ENCODE measurements around the gene EYA4. TPM values are rescaled to one million over a fixed set of nuclear protein-coding genes. Genes with fewer than 3 reads are reported as not detected.

EYA4 gene
- total RNA-seq, 3 donors from 2014 or later: 0.33 to 4.2 (median 0.44) TPM

DNA sequence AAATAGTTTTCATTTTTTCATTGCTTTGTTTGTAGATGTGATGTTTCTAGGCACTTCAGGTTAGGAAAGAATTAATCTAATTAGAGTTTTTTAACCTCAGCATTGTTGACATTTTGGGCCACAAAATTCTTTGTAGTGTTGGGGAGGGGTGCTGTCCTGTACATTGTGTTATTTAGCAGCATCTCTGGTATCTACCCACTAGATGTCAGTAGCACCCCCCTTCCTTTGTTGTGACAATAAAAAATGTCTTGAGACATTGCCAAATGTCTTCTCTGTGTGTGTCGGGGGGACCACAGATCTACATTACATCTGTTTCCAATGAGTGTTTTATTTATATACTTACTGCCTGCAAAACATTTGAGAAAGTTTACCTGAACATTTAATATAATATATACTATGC, 45.6 kb downstream of the EYA4 start:
- DNase-seq (ENCODE audit: low spot score in 2 of 2): no peak
- intact Hi-C loops (cut with DNase I; ENCODE audit: low total_unique reads): no loop called here
- Histone ChIP-seq H3K4me3 (no peak overlapping the region), H3K36me3 (no peaks in the 10 kb centered on the region), H3K27ac (no peak overlapping the region), H3K27me3 (peaks cover 0 to 2% of the 10 kb centered on the region in 2 donors), H3K4me1 (no peaks in the 10 kb centered on the region), H3K9me3 (no peaks in the 10 kb centered on the region)
- TF ChIP-seq POLR2AphosphoS5 (IDR thresholded peaks at IDR 0.05): no peak
- TF ChIP-seq POLR2A (IDR thresholded peaks at IDR 0.05): no peak
- TF ChIP-seq, protein P1, sequence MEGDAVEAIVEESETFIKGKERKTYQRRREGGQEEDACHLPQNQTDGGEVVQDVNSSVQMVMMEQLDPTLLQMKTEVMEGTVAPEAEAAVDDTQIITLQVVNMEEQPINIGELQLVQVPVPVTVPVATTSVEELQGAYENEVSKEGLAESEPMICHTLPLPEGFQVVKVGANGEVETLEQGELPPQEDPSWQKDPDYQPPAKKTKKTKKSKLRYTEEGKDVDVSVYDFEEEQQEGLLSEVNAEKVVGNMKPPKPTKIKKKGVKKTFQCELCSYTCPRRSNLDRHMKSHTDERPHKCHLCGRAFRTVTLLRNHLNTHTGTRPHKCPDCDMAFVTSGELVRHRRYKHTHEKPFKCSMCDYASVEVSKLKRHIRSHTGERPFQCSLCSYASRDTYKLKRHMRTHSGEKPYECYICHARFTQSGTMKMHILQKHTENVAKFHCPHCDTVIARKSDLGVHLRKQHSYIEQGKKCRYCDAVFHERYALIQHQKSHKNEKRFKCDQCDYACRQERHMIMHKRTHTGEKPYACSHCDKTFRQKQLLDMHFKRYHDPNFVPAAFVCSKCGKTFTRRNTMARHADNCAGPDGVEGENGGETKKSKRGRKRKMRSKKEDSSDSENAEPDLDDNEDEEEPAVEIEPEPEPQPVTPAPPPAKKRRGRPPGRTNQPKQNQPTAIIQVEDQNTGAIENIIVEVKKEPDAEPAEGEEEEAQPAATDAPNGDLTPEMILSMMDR (IDR thresholded peaks at IDR 0.05): no peak

DNA sequence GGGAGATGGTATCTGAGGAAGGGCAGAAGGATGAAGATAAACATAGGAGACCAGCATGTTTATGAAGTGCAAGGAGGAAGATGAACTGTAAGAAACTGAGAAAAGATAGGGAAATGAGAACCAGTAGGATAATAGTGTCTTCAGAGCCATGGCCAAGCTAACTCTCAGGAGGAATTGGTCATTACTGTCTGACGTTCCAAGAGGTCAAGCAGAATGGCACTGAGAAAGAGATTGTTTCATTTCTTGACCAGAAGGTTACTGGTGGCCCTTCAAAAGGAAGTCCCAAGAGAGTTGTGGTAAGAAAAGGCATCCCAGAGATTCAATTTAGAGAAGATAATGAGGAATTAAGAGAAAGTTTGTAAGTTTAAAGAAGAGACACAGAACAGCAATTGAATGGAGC, 47.5 kb downstream of the EYA4 start:
- DNase-seq (ENCODE audit: low spot score in 2 of 2): no peak
- Histone ChIP-seq H3K4me3 (no peak overlapping the region), H3K27ac (no peak overlapping the region), H3K36me3 (no peaks in the 10 kb centered on the region), H3K9me3 (no peaks in the 10 kb centered on the region), H3K4me1 (no peaks in the 10 kb centered on the region), H3K27me3 (peaks cover 0 to under 1% of the 10 kb centered on the region in 2 donors)
- intact Hi-C loops (cut with DNase I; ENCODE audit: low total_unique reads): no loop called here
- TF ChIP-seq POLR2A (IDR thresholded peaks at IDR 0.05) (no peak), POLR2AphosphoS5 (IDR thresholded peaks at IDR 0.05) (no peak)
- TF ChIP-seq, protein P1 (IDR thresholded peaks at IDR 0.05): no peak

DNA sequence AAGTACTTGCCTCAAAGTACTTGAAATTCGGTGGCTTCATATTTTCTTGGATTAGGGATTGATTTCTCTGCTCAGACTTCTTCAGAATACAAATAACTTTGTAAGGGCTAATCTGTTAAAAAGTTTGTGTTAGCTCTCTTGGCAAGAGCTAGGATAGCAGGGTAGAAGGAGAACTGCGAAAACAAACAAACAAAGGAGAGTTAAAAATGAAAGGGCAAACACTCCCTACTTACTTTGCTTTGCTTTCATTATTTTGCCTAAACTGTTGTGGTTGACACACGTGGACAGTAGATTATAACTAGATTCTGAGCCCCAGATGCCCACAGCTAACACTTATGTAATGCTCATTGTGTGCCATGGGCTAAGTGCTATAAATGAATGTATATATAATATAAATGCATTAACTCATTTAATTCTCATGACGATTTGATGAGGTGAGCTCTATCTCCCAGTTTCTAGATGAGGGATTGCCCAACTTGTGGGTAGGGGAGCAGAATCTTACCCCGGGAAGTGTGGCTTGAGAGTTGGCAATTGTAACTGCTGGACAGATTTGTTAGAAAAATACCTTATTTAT, 48.7 kb downstream of the EYA4 start:
- Histone ChIP-seq H3K4me1 (no peaks in the 10 kb centered on the region), H3K36me3 (no peaks in the 10 kb centered on the region), H3K27ac (no peak overlapping the region), H3K9me3 (no peaks in the 10 kb centered on the region), H3K27me3 (no peaks in the 10 kb centered on the region), H3K4me3 (no peak overlapping the region)
- TF ChIP-seq POLR2A (IDR thresholded peaks at IDR 0.05) (no peak), POLR2AphosphoS5 (IDR thresholded peaks at IDR 0.05) (no peak)
- TF ChIP-seq, protein P1 (IDR thresholded peaks at IDR 0.05): no peak
- DNase-seq (ENCODE audit: low spot score in 2 of 2): no peak
- intact Hi-C loops (cut with DNase I; ENCODE audit: low total_unique reads): no loop called here

DNA sequence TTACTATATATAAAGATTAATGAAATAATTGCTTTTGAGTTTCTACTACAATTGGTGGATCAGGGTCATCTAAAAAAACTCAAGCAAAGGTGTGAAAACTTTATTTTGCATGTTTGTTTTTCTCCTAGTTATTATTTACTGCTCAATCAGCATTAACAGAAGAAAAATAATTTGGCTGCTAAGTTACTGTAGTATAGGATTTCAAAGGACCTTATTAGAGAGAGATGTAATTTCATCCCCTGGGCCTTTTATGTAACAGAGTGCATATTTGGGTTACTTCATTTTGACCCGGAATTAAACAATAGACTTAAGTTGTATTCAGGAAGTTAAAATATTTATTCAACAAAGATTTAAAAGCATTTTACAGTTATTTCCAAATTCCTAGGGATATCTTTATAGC, 49.8 kb downstream of the EYA4 start:
- no peaks in the 10 kb centered on the region for H3K36me3 ChIP-seq
- no peaks in the 10 kb centered on the region for H3K4me1 ChIP-seq
- no peaks in the 10 kb centered on the region for H3K27me3 ChIP-seq
- DNase-seq (ENCODE audit: low spot score in 2 of 2): no peak
- TF ChIP-seq, protein P1 (IDR thresholded peaks at IDR 0.05): no peak
- TF ChIP-seq POLR2A (IDR thresholded peaks at IDR 0.05) (no peak), POLR2AphosphoS5 (IDR thresholded peaks at IDR 0.05) (no peak)
- no peak overlapping the region for H3K4me3 ChIP-seq
- H3K27ac ChIP-seq: no peak overlapping the region
- intact Hi-C loops (cut with DNase I; ENCODE audit: low total_unique reads): no loop called here
- H3K9me3 ChIP-seq: no peaks in the 10 kb centered on the region

DNA sequence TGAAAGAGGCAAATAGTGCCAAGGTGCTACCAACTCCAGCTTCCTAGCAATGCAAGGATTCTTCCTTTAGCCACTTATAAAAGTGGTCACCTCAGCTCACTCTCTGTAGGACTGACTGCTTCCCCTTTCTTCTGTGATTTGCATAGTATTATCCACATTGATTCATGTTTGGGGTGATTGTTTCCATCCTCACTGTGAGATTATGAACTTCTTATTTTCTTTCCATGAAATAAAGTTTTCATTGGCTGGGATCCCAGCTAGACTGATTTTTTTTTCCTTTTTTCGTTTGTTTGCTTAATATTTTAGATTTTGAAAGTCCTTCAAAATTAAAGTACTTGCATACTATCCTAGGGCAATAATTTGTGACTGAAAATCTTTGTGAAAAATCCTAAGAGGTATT, 50.5 kb downstream of the EYA4 start:
- no peak overlapping the region for H3K4me3 ChIP-seq
- H3K9me3 ChIP-seq: no peaks in the 10 kb centered on the region
- H3K27ac ChIP-seq: no peak overlapping the region
- no peaks in the 10 kb centered on the region for H3K4me1 ChIP-seq
- TF ChIP-seq, protein P1 (IDR thresholded peaks at IDR 0.05): no peak
- TF ChIP-seq POLR2AphosphoS5 (IDR thresholded peaks at IDR 0.05) (no peak), POLR2A (IDR thresholded peaks at IDR 0.05) (no peak)
- intact Hi-C loops (cut with DNase I; ENCODE audit: low total_unique reads): no loop called here
- DNase-seq (ENCODE audit: low spot score in 2 of 2): no peak
- H3K27me3 ChIP-seq: no peaks in the 10 kb centered on the region
- H3K36me3 ChIP-seq: no peaks in the 10 kb centered on the region

All from breast epithelium (tissue), 4 donors.